Measurements from ENCODE around the gene ADCY3.

DNA sequence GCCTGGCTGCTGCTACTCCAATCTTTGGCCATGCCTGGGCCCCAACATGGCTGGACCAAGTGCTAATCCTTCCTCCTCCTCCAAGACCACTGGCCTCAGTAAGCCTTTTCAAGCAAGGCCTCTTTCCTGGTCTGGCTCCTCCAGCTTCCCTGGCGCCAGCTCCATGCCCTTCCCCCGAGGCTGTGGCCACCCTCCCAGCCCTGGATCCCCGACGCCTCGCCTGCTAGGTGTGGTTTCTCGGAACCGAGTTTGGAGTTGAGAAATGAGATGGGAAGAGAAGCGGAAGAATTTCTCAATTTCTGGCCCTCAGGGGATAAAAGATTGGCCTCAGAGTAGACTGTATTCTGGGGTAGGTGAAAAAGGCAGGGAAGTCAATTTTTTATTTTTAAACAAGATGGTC is 46.4 kb downstream of the ADCY3 start:
- TF ChIP-seq, protein P1, sequence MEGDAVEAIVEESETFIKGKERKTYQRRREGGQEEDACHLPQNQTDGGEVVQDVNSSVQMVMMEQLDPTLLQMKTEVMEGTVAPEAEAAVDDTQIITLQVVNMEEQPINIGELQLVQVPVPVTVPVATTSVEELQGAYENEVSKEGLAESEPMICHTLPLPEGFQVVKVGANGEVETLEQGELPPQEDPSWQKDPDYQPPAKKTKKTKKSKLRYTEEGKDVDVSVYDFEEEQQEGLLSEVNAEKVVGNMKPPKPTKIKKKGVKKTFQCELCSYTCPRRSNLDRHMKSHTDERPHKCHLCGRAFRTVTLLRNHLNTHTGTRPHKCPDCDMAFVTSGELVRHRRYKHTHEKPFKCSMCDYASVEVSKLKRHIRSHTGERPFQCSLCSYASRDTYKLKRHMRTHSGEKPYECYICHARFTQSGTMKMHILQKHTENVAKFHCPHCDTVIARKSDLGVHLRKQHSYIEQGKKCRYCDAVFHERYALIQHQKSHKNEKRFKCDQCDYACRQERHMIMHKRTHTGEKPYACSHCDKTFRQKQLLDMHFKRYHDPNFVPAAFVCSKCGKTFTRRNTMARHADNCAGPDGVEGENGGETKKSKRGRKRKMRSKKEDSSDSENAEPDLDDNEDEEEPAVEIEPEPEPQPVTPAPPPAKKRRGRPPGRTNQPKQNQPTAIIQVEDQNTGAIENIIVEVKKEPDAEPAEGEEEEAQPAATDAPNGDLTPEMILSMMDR (IDR thresholded peaks at IDR 0.05), result no peak
- no peak for TF ChIP-seq POLR2A (IDR thresholded peaks at IDR 0.05)
